ENCODE measurements around the gene EGFL8.

- TF ChIP-seq TCF7L2 (IDR thresholded peaks at IDR 0.05; ENCODE audit: low read depth, low read length) (no peak), CTCF (IDR thresholded peaks at IDR 0.05) (no peak), SIN3A (IDR thresholded peaks at IDR 0.05; ENCODE audit: borderline replicate concordance, insufficient read depth, low read depth, low read length) (no peak), POLR2AphosphoS5 (IDR thresholded peaks at IDR 0.05; ENCODE audit: low read depth, low read length) (no peak), REST (IDR thresholded peaks at IDR 0.05; ENCODE audit: insufficient read depth in 1 of 2, low read depth in 2 of 2, low read length in 1 of 2) (no peak)
Observed at GRCh38 chr6:32182555-32182981, 18.2 kb downstream of the EGFL8 start.
